K562 (cell line): ENCODE data around the gene NET1. TPM values are rescaled to one million over a fixed set of nuclear protein-coding genes. Genes with fewer than 3 reads are reported as not detected.

Experiments
- ATAC-seq: fragments of 200-7000 bp; cut with Tn5 transposase; 3 replicates; pipeline ENCODE4 v1.9.1; 2020; ENCODE audit warnings: moderate library complexity
- BruUV-seq: library from RNA; stranded (reverse); fragments of 400-500 nt; replicated peaks from 2 replicates; lab custom pipeline; 2021; lab: Mats Ljungman, UMichigan
- CTCF ChIA-PET: fragments of 300-600 bp; formaldehyde crosslinking; extraction: SDS; loops from one replicate; lab custom pipeline; 2021; ENCODE audit warnings: low intra/inter-chr PET ratio; lab: Yijun Ruan, JAX
- POLR2A ChIA-PET: fragments of 300-600, 350-650 bp; sonication (Branson Sonifier 250); formaldehyde crosslinking; extraction: SDS; loops from one replicate; lab custom pipeline; 2021; ENCODE audit warnings: antibody characterized with exemption, inconsistent platforms; lab: Yijun Ruan, JAX
- DNase-seq, 4 experiments: peaks; one replicate each; pipeline versions ENCODE4 v3.0.0 to v3.0.0-alpha.2; 2011 to 2018; ENCODE audit warnings: low spot score in 3 of 4, mixed read lengths in 3 of 4; ENCODE audit errors: extremely low read depth in 1 of 4
- FAIRE-seq: peaks from 2 replicates; lab custom pipeline; 2011; peaks lifted over from hg19 to GRCh38; lab: Jason Lieb, UNC
- H2AFZ ChIP-seq: 2 replicates; pipeline ENCODE4 v1.6.0; 2011; ENCODE audit warnings: low read depth, low read length, control low read depth, inconsistent platforms
- H3K27ac ChIP-seq: fragments of 200-600 bp; 3 replicates; pipeline ENCODE4 v1.8.0; 2011; ENCODE audit warnings: low read depth, mild to moderate bottlenecking, control low read depth, inconsistent platforms, low read length, moderate library complexity, mixed read lengths; ENCODE audit errors: extremely low read depth
- H3K27me3 ChIP-seq, 2 experiments: fragments of 300-600 bp in 1 of 2; 2 replicates in 1 of 2; 3 replicates in 1 of 2; pipeline versions ENCODE4 v1.6.0 to v1.8.0; 2011; ENCODE audit warnings: inconsistent platforms in 2 of 2, low read length in 2 of 2, mild to moderate bottlenecking in 1 of 2, mixed read lengths in 1 of 2, moderate library complexity in 1 of 2; ENCODE audit not compliant: control insufficient read depth in 2 of 2, insufficient read depth in 2 of 2
- H3K36me3 ChIP-seq: fragments of 300-600 bp; 3 replicates; pipeline ENCODE4 v1.8.0; 2011; ENCODE audit warnings: mild to moderate bottlenecking, low read length, inconsistent platforms; ENCODE audit not compliant: control insufficient read depth, insufficient read depth
- H3K4me1 ChIP-seq, 2 experiments: fragments of 200-600 bp in 1 of 2; replicated peaks in 1 of 2; 2 replicates in 1 of 2; 3 replicates in 1 of 2; pipeline versions ENCODE4 v1.5.1 to v1.8.0; 2011; ENCODE audit warnings: inconsistent platforms in 2 of 2, low read length in 2 of 2, mild to moderate bottlenecking in 1 of 2, mixed read lengths in 1 of 2, moderate library complexity in 1 of 2; ENCODE audit not compliant: control insufficient read depth in 2 of 2, insufficient read depth in 2 of 2
- H3K4me2 ChIP-seq: 2 replicates; pipeline ENCODE4 v1.6.1; 2011; ENCODE audit warnings: low read length, control low read depth, inconsistent platforms, mixed read lengths; ENCODE audit not compliant: insufficient read depth
- H3K4me3 ChIP-seq: fragments of 200-600 bp; sonication (generic), shearing (Covaris generic); 2 replicates; pipeline ENCODE4 v1.5.1; 2016; ENCODE audit warnings: control low read depth, inconsistent platforms
- H3K79me2 ChIP-seq: fragments of 200-600 bp; 3 replicates; pipeline ENCODE4 v1.8.0; 2011; ENCODE audit warnings: low read length, inconsistent platforms; ENCODE audit not compliant: control insufficient read depth, insufficient read depth
- H3K9ac ChIP-seq, 2 experiments: 2 replicates each; pipeline versions ENCODE4 v1.6.0 to v1.6.1; 2011; ENCODE audit warnings: low read depth in 2 of 2, low read length in 2 of 2, control low read depth in 1 of 2, inconsistent platforms in 1 of 2, mild to moderate bottlenecking in 1 of 2, mixed read lengths in 1 of 2; ENCODE audit not compliant: insufficient read depth in 1 of 2
- H3K9me1 ChIP-seq: one replicate; pipeline ENCODE4 v1.6.0; 2011; ENCODE audit warnings: inconsistent platforms, mild to moderate bottlenecking, low read length, moderate library complexity; ENCODE audit not compliant: control insufficient read depth, insufficient read depth
- H3K9me3 ChIP-seq: replicated peaks from 2 replicates; pipeline ENCODE4 v1.5.1; 2011; ENCODE audit warnings: low read depth, low read length, inconsistent platforms; ENCODE audit not compliant: control insufficient read depth, insufficient read depth
- H4K20me1 ChIP-seq: replicated peaks from 2 replicates; pipeline ENCODE4 v1.6.1; 2011; ENCODE audit warnings: low read length, inconsistent platforms, mixed read lengths; ENCODE audit not compliant: control insufficient read depth, insufficient read depth
- ARID3A ChIP-seq: IDR thresholded peaks from 2 replicates; pipeline ENCODE4 v1.6.1; 2012; ENCODE audit warnings: low read depth, low read length, improper control_type of control experiment, borderline replicate concordance
- BCOR ChIP-seq: fragments of 450-650 bp; IDR thresholded peaks from 2 replicates; pipeline ENCODE4 v1.6.1; 2016
- BDP1 ChIP-seq: IDR thresholded peaks from 3 replicates; pipeline ENCODE4 v1.6.1; 2011; ENCODE audit not compliant: insufficient read length, insufficient read depth
- CLOCK ChIP-seq: fragments of 250-450 bp; sonication (Bioruptor Pico); IDR thresholded peaks from 2 replicates; pipeline ENCODE4 v1.4.0; 2020; ENCODE audit warnings: mild to moderate bottlenecking, moderate library complexity, borderline replicate concordance
- DNMT1 ChIP-seq: fragments of 450-650 bp; IDR thresholded peaks from 2 replicates; pipeline ENCODE4 v1.6.1; 2016; ENCODE audit warnings: antibody characterized with exemption, mild to moderate bottlenecking
- EP300 ChIP-seq: IDR thresholded peaks from 2 replicates; pipeline ENCODE4 v1.6.1; 2012; ENCODE audit warnings: low read length, improper control_type of control experiment
- EP400 ChIP-seq: fragments of 450-650 bp; IDR thresholded peaks from 2 replicates; pipeline ENCODE4 v1.6.1; 2017; ENCODE audit warnings: antibody characterized with exemption, mild to moderate bottlenecking, moderate library complexity
- FUS ChIP-seq: fragments of 200-400 bp; formaldehyde crosslinking; optimal IDR thresholded peaks from 2 replicates; pipeline ENCODE3; 2017; ENCODE audit warnings: low read depth, low read length
- GTF2A2 ChIP-seq: IDR thresholded peaks from 2 replicates; pipeline ENCODE4 v1.6.1; 2016; ENCODE audit warnings: mild to moderate bottlenecking, missing genetic modification characterization, missing compliant biosample characterization
- HEY1 ChIP-seq: fragments of 250-450 bp; sonication (Bioruptor Pico); IDR thresholded peaks from 2 replicates; pipeline ENCODE4 v1.5.0; 2020; ENCODE audit warnings: mild to moderate bottlenecking, moderate library complexity, borderline replicate concordance
- KAT7 ChIP-seq: sonication (generic); formaldehyde crosslinking; IDR thresholded peaks from 2 replicates; pipeline ENCODE4 v1.8.0; 2022; ENCODE audit warnings: missing genetic modification reagents, mild to moderate bottlenecking, borderline replicate concordance
- RAD51 ChIP-seq: fragments of 450-650 bp; IDR thresholded peaks from 2 replicates; pipeline ENCODE4 v1.7.1; 2016; ENCODE audit warnings: low read depth, mild to moderate bottlenecking, borderline replicate concordance
- SAP30 ChIP-seq: fragments of 200-600 bp; sonication (generic); IDR thresholded peaks from 2 replicates; pipeline ENCODE4 v1.6.1; 2012; ENCODE audit warnings: borderline replicate concordance, low read depth, mild to moderate bottlenecking, moderate library complexity, low read length, control low read depth, inconsistent platforms; ENCODE audit not compliant: insufficient read depth, poor library complexity, severe bottlenecking
- STAT5B ChIP-seq: fragments of 250-450 bp; sonication (Bioruptor Pico); IDR thresholded peaks from 2 replicates; pipeline ENCODE4 v1.8.0; 2021; ENCODE audit warnings: mild to moderate bottlenecking, inconsistent platforms
- YBX1 ChIP-seq: fragments of 450-650 bp; IDR thresholded peaks from 2 replicates; pipeline ENCODE4 v1.7.1; 2016; ENCODE audit warnings: mild to moderate bottlenecking
- ZKSCAN1 ChIP-seq: fragments of 150-350 bp; IDR thresholded peaks from 2 replicates; pipeline ENCODE4 v1.6.1; 2016; ENCODE audit warnings: low read depth, low read length
- ZNF184 ChIP-seq: sonication (generic); formaldehyde crosslinking; IDR thresholded peaks from 2 replicates; pipeline ENCODE4 v1.5.0; 2020; ENCODE audit warnings: missing genetic modification reagents
- in situ Hi-C: fragments of 300-500 bp; cut with MboI; formaldehyde crosslinking; loops from 4 replicates; pipeline ENCODE4 v1.15.0; 2018; ENCODE audit warnings: inconsistent platforms, mixed read lengths
- intact Hi-C: fragments of 100-400 bp; cut with micrococcal nuclease; formaldehyde crosslinking; loops from 2 replicates; pipeline ENCODE4 v1.14.2; 2022
- polyA plus RNA-seq, 8 experiments: library from polyadenylated mRNA; depleted of rRNA in 4 of 8; stranded (reverse) in 5 of 8; unstranded in 3 of 8; fragments of >200 nt; fragmentation: Nextera tagmentation in 2 of 8; fragmentation: Illumina TruSeq in 1 of 8; extraction: Ambion mirVana in 2 of 8; extraction: Trizol in 1 of 8; gene quantifications; 2 replicates each; pipeline versions ENCODE4 v1.2.1 to v1.2.3, GENCODE V29; 2011 to 2014; ENCODE audit warnings: inconsistent platforms in 1 of 8, missing spikeins in 1 of 8
- total RNA-seq, 7 experiments: library from RNA; depleted of rRNA in 6 of 7; stranded (reverse); fragments of >200 nt in 6 of 7; fragmentation: Illumina TruSeq in 2 of 7; extraction: Trizol in 2 of 7; gene quantifications; 2 replicates each; pipeline versions ENCODE4 v1.2.1 to v1.2.3, GENCODE V29; 2011 to 2021; ENCODE audit warnings: low replicate concordance in 1 of 7
- TF ChIP-seq, protein P1 (sequence below): sonication (generic); formaldehyde crosslinking; IDR thresholded peaks from 2 replicates; pipeline ENCODE4 v1.8.1; 2023; ENCODE audit warnings: mild to moderate bottlenecking, missing genetic modification reagents

The NET1 gene
- total and polyA plus RNA-seq, 9 of the 15 experiments (the other 6 are each of a cell fraction or from before 2014, with no cell fraction given), result 47.4 to 258 (median 106) TPM

- Histone ChIP-seq H3K4me2 (no peak overlapping the region), H3K79me2 (no peaks in the 10 kb centered on the region), H3K9me3 (no peaks in the 10 kb centered on the region), H3K4me3 (no peak overlapping the region), H3K27me3 (peaks cover 0 to 5% of the 10 kb centered on the region in 2 experiments; a peak in 3 of 5 replicates), H3K4me1 (peaks cover 3 to 8% of the 10 kb centered on the region in 2 experiments; a peak in 4 of 5 replicates), H3K9ac (no peak overlapping the region), H2AFZ (no peak overlapping the region), H3K9me1 (no peaks in the 10 kb centered on the region), H4K20me1 (no peaks in the 10 kb centered on the region), H3K27ac (no peak overlapping the region), H3K36me3 (no peaks in the 10 kb centered on the region)
- no peak for DNase-seq
- no peak for FAIRE-seq
- in situ Hi-C loops (no loop called here), intact Hi-C loops (no loop called here)
- BruUV-seq, result no TSS peak
- ATAC-seq, result no peak
- ChIA-PET POLR2A (interaction anchor here (0.7 kb wide), 1 partner anchor 311 kb away, joined by 3 read pairs; no protein-coding TSS in a partner anchor), CTCF (no interaction called here)
- TF ChIP-seq RAD51 (no peak), DNMT1 (no peak), GTF2A2 (no peak), ZNF184 (CRISPR knock-in tag) (no peak), FUS (no peak), KAT7 (CRISPR knock-in tag) (no peak), BDP1 (no peak), ARID3A (no peak), YBX1 (no peak), BCOR (0 out of 2 replicates have a peak, but pooled peaks have one; percentile 21), SAP30 (no peak), EP400 (no peak), ZKSCAN1 (no peak), EP300 (no peak), HEY1 (CRISPR knock-in tag) (no peak), STAT5B (CRISPR knock-in tag) (no peak), CLOCK (CRISPR knock-in tag) (no peak)
- TF ChIP-seq, protein P1, sequence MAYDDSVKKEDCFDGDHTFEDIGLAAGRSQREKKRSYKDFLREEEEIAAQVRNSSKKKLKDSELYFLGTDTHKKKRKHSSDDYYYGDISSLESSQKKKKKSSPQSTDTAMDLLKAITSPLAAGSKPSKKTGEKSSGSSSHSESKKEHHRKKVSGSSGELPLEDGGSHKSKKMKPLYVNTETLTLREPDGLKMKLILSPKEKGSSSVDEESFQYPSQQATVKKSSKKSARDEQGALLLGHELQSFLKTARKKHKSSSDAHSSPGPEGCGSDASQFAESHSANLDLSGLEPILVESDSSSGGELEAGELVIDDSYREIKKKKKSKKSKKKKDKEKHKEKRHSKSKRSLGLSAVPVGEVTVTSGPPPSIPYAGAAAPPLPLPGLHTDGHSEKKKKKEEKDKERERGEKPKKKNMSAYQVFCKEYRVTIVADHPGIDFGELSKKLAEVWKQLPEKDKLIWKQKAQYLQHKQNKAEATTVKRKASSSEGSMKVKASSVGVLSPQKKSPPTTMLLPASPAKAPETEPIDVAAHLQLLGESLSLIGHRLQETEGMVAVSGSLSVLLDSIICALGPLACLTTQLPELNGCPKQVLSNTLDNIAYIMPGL, result no peak
These were observed 49.5 kb upstream of the NET1 start for GRCh38 chr10:5362873-5363272.
